ENCODE data around the gene TPST2. TPM values are rescaled to one million over a fixed set of nuclear protein-coding genes. Genes with fewer than 3 reads are reported as not detected.

Gene TPST2
- total RNA-seq, 1 donor from 2014 or later = 58.7 TPM

- DNase-seq (ENCODE audit: low spot score) = no peak
These were observed 8.9 kb downstream of the TPST2 start for GRCh38 chr22:26581026-26581425.

GRCh38 chr22:26580240-26580962 is 9.5 kb downstream of the TPST2 start:
- no peak for DNase-seq (ENCODE audit: low spot score)

GRCh38 chr22:26579331-26579886 is 10.5 kb downstream of the TPST2 start:
- DNase-seq (ENCODE audit: low spot score) = no peak

- no peak for DNase-seq (ENCODE audit: low spot score)
These were observed 12.9 kb downstream of the TPST2 start for GRCh38 chr22:26577081-26577480.

- no peak for DNase-seq (ENCODE audit: low spot score)
These were observed 13.8 kb downstream of the TPST2 start for GRCh38 chr22:26576026-26576680.

GRCh38 chr22:26574001-26574723 is 15.8 kb downstream of the TPST2 start:
- DNase-seq (ENCODE audit: low spot score) = no peak

- DNase-seq (ENCODE audit: low spot score) = no peak
These were observed 16.8 kb downstream of the TPST2 start for GRCh38 chr22:26573026-26573662.

GRCh38 chr22:26570864-26571525 is 18.9 kb downstream of the TPST2 start:
- no peak for DNase-seq (ENCODE audit: low spot score)

- DNase-seq (ENCODE audit: low spot score) = no peak
These were observed 19.8 kb downstream of the TPST2 start for GRCh38 chr22:26570115-26570514.

GRCh38 chr22:26568207-26568706 is 21.7 kb downstream of the TPST2 start:
- no peak for DNase-seq (ENCODE audit: low spot score)

GRCh38 chr22:26567610-26568009 is 22.3 kb downstream of the TPST2 start:
- DNase-seq (ENCODE audit: low spot score) = no peak

GRCh38 chr22:26566994-26567393 is 22.9 kb downstream of the TPST2 start:
- no peak for DNase-seq (ENCODE audit: low spot score)

- no peak for DNase-seq (ENCODE audit: low spot score)
These were observed 24.0 kb downstream of the TPST2 start for GRCh38 chr22:26565889-26566288.

GRCh38 chr22:26565181-26565580 is 24.8 kb downstream of the TPST2 start:
- DNase-seq (ENCODE audit: low spot score) = no peak

GRCh38 chr22:26564672-26565071 is 25.3 kb downstream of the TPST2 start:
- no peak for DNase-seq (ENCODE audit: low spot score)

GRCh38 chr22:26564181-26564580 is 25.8 kb downstream of the TPST2 start:
- no peak for DNase-seq (ENCODE audit: low spot score)

- DNase-seq (ENCODE audit: low spot score) = no peak
These were observed 26.9 kb downstream of the TPST2 start for GRCh38 chr22:26563022-26563421.

- DNase-seq (ENCODE audit: low spot score) = no peak
These were observed 28.0 kb downstream of the TPST2 start for GRCh38 chr22:26561756-26562417.

- no peak for DNase-seq (ENCODE audit: low spot score)
These were observed 29.9 kb downstream of the TPST2 start for GRCh38 chr22:26559961-26560575.
